GM18873 (cell line): ENCODE measurements around the gene CIB4.

Experiments used
- ATAC-seq: cut with Tn5 transposase; IDR thresholded peaks from one replicate; pipeline ENCODE4 v1.9.1; 2021; ENCODE audit warnings: mild to moderate bottlenecking, moderate library complexity, moderate number of reproducible peaks; ENCODE audit not compliant: unreplicated experiment, low FRiP score

The CIB4 gene

GRCh38 chr2:26627350-26628105, 13.6 kb downstream of the CIB4 start:
- no peak for ATAC-seq

DNA sequence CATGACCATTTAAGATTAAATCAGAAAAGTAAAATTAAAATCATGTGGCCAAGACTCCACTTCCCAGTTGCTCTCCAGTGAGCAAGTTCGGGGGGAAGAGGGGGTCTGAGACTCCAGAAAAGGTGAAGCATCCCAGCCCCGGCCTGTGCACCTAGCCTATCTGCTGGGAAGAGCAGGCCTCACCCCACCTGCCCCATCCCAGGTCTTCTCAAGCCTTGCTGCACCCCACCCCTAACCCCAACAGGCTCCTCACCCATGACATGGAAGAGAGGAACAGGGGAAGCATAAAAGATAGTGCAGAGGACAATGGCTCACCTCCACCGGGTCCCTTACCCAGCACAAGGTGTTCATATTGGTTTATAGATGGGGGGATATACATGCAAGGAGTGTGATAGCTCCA, 14.6 kb downstream of the CIB4 start:
- ATAC-seq: no peak

DNA sequence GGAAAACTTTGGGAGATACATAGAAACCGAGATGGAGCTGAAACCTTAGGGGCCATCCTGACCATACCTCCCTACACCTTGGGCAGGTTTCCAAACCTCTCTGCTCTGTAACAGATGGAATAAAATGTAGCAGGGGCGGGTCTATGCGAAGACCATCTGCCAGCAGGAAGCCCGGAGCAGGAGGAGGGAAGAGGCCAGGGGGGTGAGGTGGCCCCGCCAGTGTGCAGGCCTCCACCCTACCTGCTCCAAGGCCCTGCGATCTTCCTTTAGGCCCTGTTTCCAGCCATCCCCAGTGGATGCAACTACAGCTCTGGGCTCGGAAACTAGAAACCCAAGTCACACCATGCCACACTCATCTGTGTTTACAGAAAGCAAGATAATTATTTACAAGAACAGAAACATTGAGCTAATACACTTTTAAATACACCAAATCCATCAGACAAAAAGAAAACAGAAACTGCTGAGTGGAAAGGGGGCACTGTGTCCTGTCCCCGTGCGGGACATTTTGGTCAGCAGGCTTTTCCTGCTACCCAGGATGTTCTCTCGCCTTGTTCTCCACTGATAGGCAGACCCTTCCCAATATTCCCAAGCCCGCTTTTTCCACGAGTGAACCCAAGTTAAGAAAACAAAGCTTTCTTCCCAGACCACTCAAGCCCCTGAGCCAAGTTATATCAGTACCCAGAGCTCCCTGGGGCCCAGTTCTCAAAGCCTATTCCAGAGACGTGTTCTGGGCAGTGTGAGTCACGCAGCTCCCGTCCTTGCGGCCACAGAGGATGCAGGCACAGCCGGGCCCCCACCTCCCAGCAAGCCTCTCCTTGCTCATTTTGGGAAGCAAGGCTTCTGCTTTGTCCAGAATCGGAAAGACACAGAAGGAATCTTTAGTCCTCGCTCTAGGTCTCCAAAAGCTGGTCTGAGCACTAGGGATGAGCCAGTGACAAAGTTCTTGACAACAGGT, 17.3 kb downstream of the CIB4 start:
- no peak for ATAC-seq

GRCh38 chr2:26621469-26622199, 19.5 kb downstream of the CIB4 start:
- no peak for ATAC-seq

DNA sequence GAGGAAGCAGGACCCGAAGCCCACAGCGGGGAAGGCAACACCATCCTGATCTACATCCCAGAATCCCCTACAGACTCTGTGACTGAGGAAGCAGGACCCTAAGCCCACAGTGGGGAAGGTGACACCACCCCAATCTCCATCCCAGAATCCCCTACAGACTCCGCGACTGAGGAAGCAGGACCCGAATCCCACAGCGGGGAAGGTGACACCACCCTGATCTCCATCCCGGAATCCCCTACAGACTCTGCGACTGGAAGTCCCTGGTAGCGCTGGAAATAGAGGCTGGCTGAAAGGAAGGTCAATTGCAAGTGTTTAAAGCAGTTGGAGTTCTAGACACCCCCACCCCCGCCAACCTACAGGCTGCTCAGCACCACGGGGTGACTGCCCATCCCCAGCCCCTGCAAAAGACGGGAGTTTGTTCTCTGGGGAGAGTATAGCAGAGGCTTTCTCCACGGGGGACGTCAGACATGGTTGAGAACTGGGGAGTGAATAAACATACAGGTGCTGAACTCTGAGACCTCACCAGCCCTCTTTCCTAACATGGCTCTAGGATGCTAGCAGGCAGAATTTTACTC, 21.0 kb downstream of the CIB4 start:
- no peak for ATAC-seq

DNA sequence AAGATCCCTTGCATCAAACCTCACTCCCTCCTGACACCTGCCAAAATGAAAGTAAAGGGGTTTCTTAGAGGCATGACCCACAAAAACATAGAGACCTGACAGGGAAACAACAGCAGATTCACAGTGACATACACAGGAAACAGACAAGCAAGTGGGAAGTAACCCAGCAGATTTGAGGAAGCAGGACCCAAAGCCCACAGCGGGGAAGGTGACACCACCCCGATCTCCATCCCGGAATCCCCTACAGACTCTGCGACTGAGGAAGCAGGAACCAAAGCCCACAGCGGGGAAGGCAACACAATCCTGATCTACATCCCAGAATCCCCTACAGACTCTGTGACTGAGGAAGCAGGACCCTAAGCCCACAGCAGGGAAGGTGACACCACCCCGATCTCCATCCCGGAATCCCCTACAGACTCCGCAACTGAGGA, 21.6 kb downstream of the CIB4 start:
- ATAC-seq: no peak

DNA sequence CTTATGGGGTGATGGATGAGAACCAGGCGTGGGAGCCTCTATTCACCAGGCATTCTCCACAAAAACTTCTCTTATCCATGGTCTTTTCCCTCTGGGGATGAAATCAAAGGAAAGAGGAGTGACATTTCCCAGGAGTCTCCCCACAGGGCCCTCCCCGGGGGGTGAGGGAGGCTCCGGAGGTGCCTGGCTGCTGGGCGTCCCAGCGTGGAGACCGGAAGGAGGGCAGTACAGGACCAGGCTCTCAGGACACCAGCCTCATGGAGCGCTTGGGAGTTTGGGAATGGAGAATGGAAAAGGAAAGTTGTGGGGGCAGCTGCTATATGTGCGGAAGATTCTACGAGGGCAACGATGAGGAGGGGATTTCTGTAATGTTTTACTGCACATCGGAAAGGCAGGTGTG, 22.1 kb downstream of the CIB4 start:
- no peak for ATAC-seq

GRCh38 chr2:26618611-26619010, 22.6 kb downstream of the CIB4 start:
- ATAC-seq: no peak

DNA sequence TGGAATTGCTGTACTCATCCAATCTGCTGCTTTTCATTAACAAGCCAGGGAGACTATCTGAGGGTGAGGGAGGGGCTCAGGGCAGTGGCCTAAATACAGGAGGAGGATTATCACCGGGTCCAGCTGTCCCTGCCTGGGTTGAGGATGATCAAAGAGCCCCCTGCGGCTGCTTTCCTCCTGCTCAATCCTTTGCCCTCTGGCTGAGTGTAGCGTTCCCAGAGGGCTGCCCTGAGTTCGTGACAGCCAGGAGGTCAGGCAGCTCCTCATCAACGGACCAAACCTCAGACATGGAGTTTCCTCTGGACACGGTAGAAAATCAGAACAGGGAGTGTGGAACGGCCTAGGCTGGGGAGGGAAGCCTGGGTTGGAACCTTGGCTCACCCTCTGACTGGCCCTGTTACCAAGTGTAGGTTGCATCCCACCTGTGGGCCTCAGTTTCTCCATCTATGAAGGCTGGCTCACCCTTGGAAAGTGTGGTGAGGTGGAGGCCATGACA, 23.5 kb downstream of the CIB4 start:
- no peak for ATAC-seq

- ATAC-seq: no peak
Observed at GRCh38 chr2:26616706-26617587, 24.2 kb downstream of the CIB4 start.

DNA sequence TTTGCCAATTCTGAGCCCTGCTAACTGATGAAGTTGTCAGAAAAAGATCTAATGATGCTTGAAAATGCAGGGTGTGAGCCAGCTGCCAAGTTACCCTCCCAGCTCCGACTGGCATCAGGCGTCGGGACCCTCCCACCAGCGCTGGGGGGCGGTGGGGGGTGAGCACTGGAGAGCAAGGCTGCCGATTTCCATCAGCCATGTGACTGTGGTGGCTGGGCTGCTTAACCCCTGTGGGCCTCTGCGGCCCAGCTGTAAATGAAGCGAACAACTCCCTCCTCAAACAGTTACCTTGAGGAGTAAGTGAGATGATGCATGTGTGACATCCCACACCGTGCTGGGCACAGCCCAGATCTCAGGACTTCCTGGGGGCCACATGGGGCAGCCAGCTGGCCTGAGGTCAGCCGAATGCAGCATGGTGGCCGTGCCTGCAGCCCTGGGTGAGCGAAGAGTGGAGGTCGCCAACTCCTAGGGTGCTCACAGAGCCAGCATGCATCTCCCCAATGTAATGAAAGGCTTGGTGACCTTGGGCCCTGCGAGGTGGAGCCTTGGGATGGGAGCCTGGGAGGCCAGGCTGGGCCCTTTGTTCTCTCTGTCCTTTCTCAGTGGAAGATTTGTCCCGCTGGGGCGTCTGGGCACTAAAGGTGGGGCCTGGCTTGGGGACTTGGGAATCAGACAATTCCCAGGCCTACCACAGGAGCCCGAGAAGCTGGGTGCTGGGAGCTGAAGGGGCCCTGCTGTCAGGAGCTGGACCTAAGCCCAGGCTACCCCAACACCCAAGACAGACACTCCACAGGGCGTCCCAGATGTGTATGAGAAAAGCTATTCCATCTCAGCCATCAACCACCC, 25.1 kb downstream of the CIB4 start:
- no peak for ATAC-seq

DNA sequence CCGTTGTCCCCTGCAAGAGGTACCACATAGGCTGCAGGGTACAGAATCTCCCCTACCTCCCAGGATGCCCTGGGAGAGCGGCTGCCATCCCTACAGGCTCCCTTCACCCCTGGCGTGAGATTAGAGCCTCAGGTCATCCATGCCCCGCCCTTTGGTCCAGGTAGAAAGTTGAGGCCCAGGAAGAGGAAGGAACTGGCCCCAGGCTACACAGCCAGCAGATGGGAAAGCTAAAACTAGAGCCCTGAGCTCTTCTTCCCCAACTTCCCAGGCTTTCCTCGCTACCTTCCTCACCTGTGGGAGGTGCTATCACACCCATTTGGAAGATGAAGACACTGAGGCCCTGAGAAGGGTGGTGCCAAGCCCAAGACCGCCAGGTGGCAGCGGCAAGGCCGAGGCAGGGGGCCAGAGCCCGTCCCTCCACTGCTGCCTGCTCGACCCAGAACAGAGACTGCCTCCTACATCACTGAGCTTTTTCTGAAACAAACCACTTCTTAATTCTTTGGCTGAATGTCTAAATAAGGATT, 25.8 kb downstream of the CIB4 start:
- ATAC-seq: no peak

DNA sequence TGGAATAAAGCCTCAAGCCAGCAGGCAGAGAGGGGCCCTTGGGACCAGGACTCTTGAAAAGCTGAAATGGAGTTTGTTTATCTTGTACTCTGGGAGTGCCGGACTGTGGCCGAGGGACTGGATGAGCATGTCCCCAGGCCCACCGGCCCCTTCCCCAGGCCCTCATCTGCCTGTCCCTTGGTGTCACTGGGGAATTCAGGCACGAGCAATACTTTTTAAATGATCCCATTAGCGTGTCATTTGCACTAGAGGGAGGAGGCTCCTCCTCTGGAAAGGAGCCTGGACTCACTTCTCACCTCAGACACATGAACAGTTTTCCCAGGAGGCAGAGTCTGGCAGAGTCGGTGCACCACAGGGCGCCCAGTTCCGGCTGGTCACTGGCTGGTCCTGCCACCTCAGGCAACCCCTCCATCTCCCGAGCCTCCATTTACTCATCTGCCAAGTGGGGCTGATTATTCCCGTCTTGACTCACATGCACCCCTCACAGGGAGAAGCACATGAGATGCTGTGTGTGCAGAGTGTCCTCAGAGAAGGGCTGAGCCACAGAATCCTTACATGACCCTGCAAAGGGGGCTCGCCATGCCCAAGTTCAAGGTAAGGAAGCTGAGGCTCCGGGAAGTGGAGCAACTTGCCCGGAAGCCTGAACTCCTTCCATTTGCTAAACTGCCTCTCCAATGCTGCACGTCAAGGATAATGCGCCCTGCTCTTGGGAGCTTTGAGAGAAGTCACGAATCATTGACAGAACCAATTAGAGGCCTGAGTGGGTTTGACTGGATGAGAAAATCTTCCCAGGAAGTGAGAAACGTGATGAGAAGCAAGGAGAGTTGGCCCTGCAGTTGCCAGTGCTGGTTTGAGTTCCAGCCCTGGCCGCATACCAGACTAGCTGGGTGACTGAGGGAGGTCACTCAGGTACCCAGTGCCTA, 26.7 kb downstream of the CIB4 start:
- ATAC-seq: no peak

DNA sequence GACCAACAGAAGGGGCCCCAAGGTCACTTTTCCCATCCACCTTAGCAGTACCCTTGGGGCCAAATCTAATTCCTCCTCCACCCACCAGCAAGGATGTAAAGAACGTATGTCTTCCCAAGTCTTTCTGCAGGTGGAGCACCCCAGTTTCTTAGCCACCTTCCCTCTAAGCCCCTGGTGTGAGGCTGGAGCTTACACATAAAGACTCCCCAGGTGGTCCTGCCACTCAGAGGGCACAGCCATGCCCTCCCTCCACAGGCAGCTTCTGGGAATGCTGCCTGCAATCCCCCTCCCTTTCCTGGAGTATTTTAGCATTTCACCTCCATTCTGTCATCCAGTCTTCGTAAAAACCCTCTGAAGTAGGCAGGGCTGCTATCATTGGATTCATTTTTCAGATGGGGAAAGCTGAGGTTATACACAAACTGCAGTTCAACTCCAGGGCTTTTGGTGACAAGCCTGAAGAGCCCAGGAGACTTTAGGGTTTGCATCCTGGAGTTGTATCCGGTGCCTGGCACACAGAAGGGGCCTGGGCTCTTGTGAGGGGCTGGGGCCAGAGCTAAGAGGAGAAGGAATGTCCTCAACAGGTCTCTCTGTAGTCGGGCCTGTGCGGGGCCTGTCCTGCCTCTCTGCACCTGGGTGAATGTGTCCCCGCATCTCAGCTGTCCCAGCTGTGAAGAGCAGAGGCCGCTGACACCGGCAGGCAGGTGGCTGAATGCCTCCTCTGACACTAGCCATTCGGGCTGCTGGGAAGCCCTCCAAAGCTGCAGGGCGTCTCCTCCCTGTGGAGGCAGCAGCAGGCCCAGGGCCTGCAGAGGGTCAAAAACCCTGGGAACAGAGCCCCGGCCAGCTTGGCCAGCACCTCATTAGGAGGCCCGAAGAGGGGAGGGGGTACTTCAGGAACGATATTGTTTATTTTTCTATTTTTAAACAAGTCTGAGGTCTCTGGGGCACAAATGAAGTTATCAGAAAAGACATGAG, 27.6 kb downstream of the CIB4 start:
- ATAC-seq: no peak

GRCh38 chr2:26612522-26613240, 28.5 kb downstream of the CIB4 start:
- ATAC-seq: no peak
